ENCODE measurements around the gene ATRAID. TPM values are rescaled to one million over a fixed set of nuclear protein-coding genes. Genes with fewer than 3 reads are reported as not detected.

ATRAID gene
- total RNA-seq, 6 donors from 2014 or later, result 53.4 to 126 (median 112) TPM

DNA sequence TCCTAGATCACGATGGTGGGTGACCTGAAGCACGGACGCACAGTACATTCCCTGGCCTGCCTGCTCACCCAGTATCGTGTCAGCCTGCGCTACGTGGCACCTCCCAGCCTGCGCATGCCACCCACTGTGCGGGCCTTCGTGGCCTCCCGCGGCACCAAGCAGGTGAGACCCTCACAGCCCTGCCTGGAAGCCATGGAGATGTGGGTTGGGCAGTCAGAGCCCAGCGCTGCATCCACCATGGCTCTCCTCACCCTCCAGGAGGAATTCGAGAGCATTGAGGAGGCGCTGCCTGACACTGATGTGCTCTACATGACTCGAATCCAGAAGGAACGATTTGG, 30.7 kb downstream of the ATRAID start:
- Histone ChIP-seq H3K27me3 (no peaks in the 10 kb centered on the region), H3K27ac (no peak overlapping the region), H3K9me3 (no peaks in the 10 kb centered on the region), H3K36me3 (peaks cover 10 to 70% (median 68%) of the 10 kb centered on the region in 4 donors), H3K4me3 (no peak overlapping the region), H3K4me1 (no peaks in the 10 kb centered on the region)
- DNase-seq, result no peak
- peak in 1 of 2 donors; percentile 23 for ATAC-seq (ENCODE audit: low FRiP score in 2 of 2)
- no peak for TF ChIP-seq POLR2AphosphoS5 (IDR thresholded peaks at IDR 0.05)
- TF ChIP-seq, protein P1, sequence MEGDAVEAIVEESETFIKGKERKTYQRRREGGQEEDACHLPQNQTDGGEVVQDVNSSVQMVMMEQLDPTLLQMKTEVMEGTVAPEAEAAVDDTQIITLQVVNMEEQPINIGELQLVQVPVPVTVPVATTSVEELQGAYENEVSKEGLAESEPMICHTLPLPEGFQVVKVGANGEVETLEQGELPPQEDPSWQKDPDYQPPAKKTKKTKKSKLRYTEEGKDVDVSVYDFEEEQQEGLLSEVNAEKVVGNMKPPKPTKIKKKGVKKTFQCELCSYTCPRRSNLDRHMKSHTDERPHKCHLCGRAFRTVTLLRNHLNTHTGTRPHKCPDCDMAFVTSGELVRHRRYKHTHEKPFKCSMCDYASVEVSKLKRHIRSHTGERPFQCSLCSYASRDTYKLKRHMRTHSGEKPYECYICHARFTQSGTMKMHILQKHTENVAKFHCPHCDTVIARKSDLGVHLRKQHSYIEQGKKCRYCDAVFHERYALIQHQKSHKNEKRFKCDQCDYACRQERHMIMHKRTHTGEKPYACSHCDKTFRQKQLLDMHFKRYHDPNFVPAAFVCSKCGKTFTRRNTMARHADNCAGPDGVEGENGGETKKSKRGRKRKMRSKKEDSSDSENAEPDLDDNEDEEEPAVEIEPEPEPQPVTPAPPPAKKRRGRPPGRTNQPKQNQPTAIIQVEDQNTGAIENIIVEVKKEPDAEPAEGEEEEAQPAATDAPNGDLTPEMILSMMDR (IDR thresholded peaks at IDR 0.05), result no peak
- TF ChIP-seq EP300 (IDR thresholded peaks at IDR 0.05), result no peak
- TF ChIP-seq POLR2A (IDR thresholded peaks at IDR 0.05), result no peak
- WGBS, 2 donors, result 96 to 99% methylated on average over 14 to 16 of the region's 16 CpGs

DNA sequence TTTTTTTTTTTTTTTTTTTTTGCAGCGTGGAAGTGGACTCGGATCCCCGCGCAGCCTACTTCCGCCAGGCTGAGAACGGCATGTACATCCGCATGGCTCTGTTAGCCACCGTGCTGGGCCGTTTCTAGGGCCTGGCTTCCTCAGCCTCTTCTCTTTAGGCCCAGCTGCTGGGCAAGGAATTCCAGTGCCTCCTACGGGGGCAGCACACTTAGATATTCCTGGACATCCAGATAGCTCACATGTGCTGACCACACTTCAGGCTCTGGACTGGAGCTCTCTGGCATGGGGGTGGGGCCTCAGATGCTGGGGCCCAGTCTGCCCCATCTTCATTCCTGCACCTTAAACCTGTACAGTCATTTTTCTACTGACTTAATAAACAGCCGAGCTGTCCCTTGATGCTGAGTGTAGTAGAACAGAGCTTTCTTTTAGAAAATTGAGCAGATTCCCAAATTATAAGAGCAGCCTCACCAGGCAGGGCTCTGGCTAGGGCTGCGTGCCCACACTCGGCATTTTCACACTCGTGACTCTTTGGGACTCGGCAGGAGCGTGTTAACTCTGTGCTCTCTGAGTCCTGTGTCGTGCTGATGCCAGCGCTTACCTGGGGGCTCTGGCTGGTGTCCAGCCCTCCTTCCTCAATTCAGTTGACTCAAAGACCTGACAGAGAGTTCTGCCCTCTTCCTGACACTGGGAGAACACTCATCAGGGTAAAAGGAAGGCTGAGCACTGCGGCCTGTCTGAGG, 31.7 kb downstream of the ATRAID start:
- no peaks in the 10 kb centered on the region for H3K4me1 ChIP-seq
- H3K9me3 ChIP-seq, result no peaks in the 10 kb centered on the region
- no peak overlapping the region for H3K4me3 ChIP-seq
- no peak overlapping the region for H3K27ac ChIP-seq
- no peak for DNase-seq
- H3K27me3 ChIP-seq, result no peaks in the 10 kb centered on the region
- WGBS, 2 donors, result 88 to 92% methylated on average over 19 of the region's 19 CpGs
- TF ChIP-seq POLR2A (IDR thresholded peaks at IDR 0.05) (no peak), POLR2AphosphoS5 (IDR thresholded peaks at IDR 0.05) (no peak), EP300 (IDR thresholded peaks at IDR 0.05) (no peak)
- TF ChIP-seq, protein P1 (IDR thresholded peaks at IDR 0.05), result no peak
- ATAC-seq (ENCODE audit: low FRiP score in 2 of 2), result no peak
- H3K36me3 ChIP-seq, result peaks cover 7 to 60% (median 58%) of the 10 kb centered on the region in 4 donors

DNA sequence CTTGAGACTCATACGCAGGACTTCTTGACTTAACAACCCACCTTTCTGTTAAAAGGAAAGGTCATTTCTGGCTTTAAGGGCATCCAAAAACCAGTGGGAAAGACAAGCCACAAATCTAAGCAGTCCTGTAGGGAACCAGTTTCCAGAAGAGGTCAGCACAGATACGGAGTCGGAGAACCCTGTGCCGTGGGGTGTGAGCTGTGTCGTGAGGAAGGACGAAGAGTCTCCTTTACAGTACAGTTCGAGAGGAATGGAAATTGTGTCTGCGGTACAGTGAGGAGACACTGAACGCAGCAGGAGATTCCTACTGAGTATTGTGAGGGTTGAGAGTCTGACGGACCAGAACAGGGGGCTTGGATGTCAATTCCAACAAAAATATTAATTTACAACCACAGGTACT, 33.3 kb downstream of the ATRAID start:
- DNase-seq (no peak), ATAC-seq (ENCODE audit: low FRiP score in 2 of 2) (no peak)
- H3K36me3 ChIP-seq, result peaks cover 3 to 44% (median 42%) of the 10 kb centered on the region in 4 donors
- H3K4me3 ChIP-seq, result no peak overlapping the region
- no peaks in the 10 kb centered on the region for H3K9me3 ChIP-seq
- no peaks in the 10 kb centered on the region for H3K27me3 ChIP-seq
- WGBS, 2 donors, result 87 to 90% methylated on average over 10 of the region's 10 CpGs
- peaks cover 0 to 4% (median 0%) of the 10 kb centered on the region in 4 donors for H3K4me1 ChIP-seq
- TF ChIP-seq, protein P1 (IDR thresholded peaks at IDR 0.05), result no peak
- TF ChIP-seq POLR2AphosphoS5 (IDR thresholded peaks at IDR 0.05), result no peak
- no peak for TF ChIP-seq EP300 (IDR thresholded peaks at IDR 0.05)
- no peak for TF ChIP-seq POLR2A (IDR thresholded peaks at IDR 0.05)
- no peak overlapping the region for H3K27ac ChIP-seq

DNA sequence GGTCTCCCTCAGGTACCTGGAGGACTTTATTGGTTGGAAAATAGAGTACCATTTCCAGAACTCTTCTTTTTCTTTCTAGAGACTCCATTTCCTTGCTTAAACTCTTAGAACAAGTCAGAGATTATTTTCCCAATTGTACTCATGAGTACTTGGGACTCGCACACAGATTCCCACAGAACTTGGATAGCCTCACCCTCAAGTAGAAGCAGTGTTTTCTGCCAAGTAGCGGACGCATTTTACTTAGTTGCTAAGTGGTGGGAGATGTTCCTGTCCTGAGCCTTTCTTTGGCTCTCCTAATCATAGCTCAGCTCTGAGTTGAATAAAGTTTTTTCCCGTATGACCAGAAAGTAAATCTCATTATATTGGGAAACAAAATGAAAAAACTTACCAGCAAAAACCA, 33.8 kb downstream of the ATRAID start:
- TF ChIP-seq EP300 (IDR thresholded peaks at IDR 0.05), result no peak
- no peak for TF ChIP-seq POLR2A (IDR thresholded peaks at IDR 0.05)
- TF ChIP-seq POLR2AphosphoS5 (IDR thresholded peaks at IDR 0.05), result no peak
- TF ChIP-seq, protein P1 (IDR thresholded peaks at IDR 0.05), result no peak
- H3K4me1 ChIP-seq, result peaks cover 0 to 9% (median 2%) of the 10 kb centered on the region in 4 donors
- no peaks in the 10 kb centered on the region for H3K9me3 ChIP-seq
- H3K27ac ChIP-seq, result no peak overlapping the region
- no peaks in the 10 kb centered on the region for H3K27me3 ChIP-seq
- DNase-seq (no peak), ATAC-seq (ENCODE audit: low FRiP score in 2 of 2) (no peak)
- no peak overlapping the region for H3K4me3 ChIP-seq
- peaks cover 3 to 39% (median 37%) of the 10 kb centered on the region in 4 donors for H3K36me3 ChIP-seq
- WGBS, 2 donors, result 84 to 85% methylated on average over 4 of the region's 4 CpGs

DNA sequence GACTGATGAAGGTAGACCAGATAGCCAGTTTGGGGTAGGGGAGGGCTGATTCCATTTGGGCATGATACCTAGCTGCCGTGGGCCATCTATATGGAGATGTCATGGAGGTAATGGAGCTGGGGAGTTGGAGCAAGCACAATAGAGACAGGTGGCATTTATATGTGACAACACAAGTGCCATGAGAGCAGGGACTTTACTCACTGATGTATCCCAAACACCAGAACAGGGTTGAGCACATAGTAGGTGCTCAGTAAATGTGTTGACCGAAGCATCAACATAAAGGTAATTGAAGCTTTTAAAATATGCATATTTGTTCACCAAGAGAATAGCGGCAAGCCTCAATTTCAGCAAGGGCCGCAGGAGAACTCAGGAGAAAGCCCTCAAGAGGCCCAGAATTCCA, 36.1 kb downstream of the ATRAID start:
- DNase-seq, result no peak
- no peak for ATAC-seq (ENCODE audit: low FRiP score in 2 of 2)
- Histone ChIP-seq H3K27me3 (peaks cover 0 to 4% (median 0%) of the 10 kb centered on the region in 4 donors), H3K27ac (no peak overlapping the region), H3K4me1 (peaks cover 0 to 9% (median 2%) of the 10 kb centered on the region in 4 donors), H3K4me3 (no peak overlapping the region), H3K9me3 (no peaks in the 10 kb centered on the region), H3K36me3 (peaks cover 3 to 17% (median 14%) of the 10 kb centered on the region in 4 donors)
- TF ChIP-seq EP300 (IDR thresholded peaks at IDR 0.05) (no peak), POLR2A (IDR thresholded peaks at IDR 0.05) (no peak), POLR2AphosphoS5 (IDR thresholded peaks at IDR 0.05) (no peak)
- TF ChIP-seq, protein P1 (IDR thresholded peaks at IDR 0.05), result no peak
- 84 to 90% methylated on average over 4 of the region's 4 CpGs for WGBS, 2 donors

Measured in upper lobe of left lung (tissue), 6 donors.